22Rv1 (cell line): ENCODE data around the gene CENPV.
A peak's percentile ranks its signal among the peaks of the same experiment; 100 is the strongest.

Experiments used
- H3K27ac ChIP-seq: fragments of 450-650 bp; 2 replicates; pipeline ENCODE4 v1.5.1; 2017
- CTCF ChIP-seq: fragments of 450-650 bp; IDR thresholded peaks from 2 replicates; pipeline ENCODE4 v1.5.1; 2017; ENCODE audit warnings: mild to moderate bottlenecking
- ZFX ChIP-seq: fragments of 450-650 bp; IDR thresholded peaks from 2 replicates; pipeline ENCODE4 v1.6.1; 2017; ENCODE audit warnings: antibody characterized with exemption, borderline replicate concordance

Gene CENPV

GRCh38 chr17:16383216-16383615, 29.9 kb upstream of the CENPV start:
- H3K27ac ChIP-seq: peak overlapping the region; percentile 32
- TF ChIP-seq ZFX (no peak), CTCF (no peak)

GRCh38 chr17:16381496-16381820, 28.2 kb upstream of the CENPV start:
- TF ChIP-seq ZFX (no peak), CTCF (no peak; the same call in 1 of the 2 replicates)
- H3K27ac ChIP-seq: peak overlapping the region; percentile 84

- TF ChIP-seq CTCF (peak; percentile 10; the same call in 1 of the 2 replicates), ZFX (no peak)
Observed at GRCh38 chr17:16380640-16381495, 27.6 kb upstream of the CENPV start, which contains the start of gene UBB. Gene UBB (plus strand): TSS chr17:16381091. CDS start chr17:16381908, 817 bp downstream.

GRCh38 chr17:16379654-16380053, 26.4 kb upstream of the CENPV start:
- H3K27ac ChIP-seq: no peak overlapping the region; the same call in 1 of the 2 replicates
- TF ChIP-seq CTCF (no peak), ZFX (no peak)

More at GRCh38 chr17:16380640-16381495, 27.6 kb upstream of the CENPV start, which contains the start of gene UBB:
- peak within 1 kb of the TSS; percentile 84 for H3K27ac ChIP-seq

GRCh38 chr17:16378636-16379282, 25.5 kb upstream of the CENPV start:
- peak overlapping the region; percentile 38 for H3K27ac ChIP-seq
- no peak for TF ChIP-seq ZFX
- TF ChIP-seq CTCF: no peak

- TF ChIP-seq ZFX: no peak
- no peak for TF ChIP-seq CTCF
- H3K27ac ChIP-seq: peak overlapping the region; percentile 38
Observed at GRCh38 chr17:16377941-16378341, 24.7 kb upstream of the CENPV start.
